Liver (tissue), 3 donors: Measurements from ENCODE around the gene IFNL2.

ENCODE experiments used
- FOXA1 ChIP-seq: IDR thresholded peaks from 2 replicates; pipeline ENCODE4 v1.6.1; 2016; ENCODE audit warnings: antibody characterized with exemption
- GABPA ChIP-seq, 2 donors: IDR thresholded peaks in 1 of 2; conservative IDR thresholded peaks in 1 of 2; 2 replicates each; pipeline ENCODE4 v1.6.1; 2016; ENCODE audit warnings: antibody characterized with exemption in 2 of 2, mild to moderate bottlenecking in 1 of 2, moderate library complexity in 1 of 2
- RAD21 ChIP-seq, 2 donors: IDR thresholded peaks; 2 replicates each; pipeline ENCODE4 v1.6.1; 2016; ENCODE audit warnings: antibody characterized with exemption in 2 of 2, mild to moderate bottlenecking in 2 of 2
- RXRA ChIP-seq, 2 donors: IDR thresholded peaks; 2 replicates each; pipeline ENCODE4 v1.6.1; 2017 to 2018; ENCODE audit warnings: antibody characterized with exemption in 2 of 2, mild to moderate bottlenecking in 1 of 2
- SP1 ChIP-seq: IDR thresholded peaks from 2 replicates; pipeline ENCODE4 v1.6.1; 2018; ENCODE audit warnings: antibody characterized with exemption, mild to moderate bottlenecking
- TF ChIP-seq, protein P1 (sequence below): fragments of 150-350 bp; IDR thresholded peaks from 2 replicates; pipeline ENCODE4 v1.5.1; 2017; ENCODE audit warnings: improper control_type of control experiment, low read depth, low read length; ENCODE audit not compliant: missing input control
- donor health status: healthy.
- donor health status: healthy.

DNA sequence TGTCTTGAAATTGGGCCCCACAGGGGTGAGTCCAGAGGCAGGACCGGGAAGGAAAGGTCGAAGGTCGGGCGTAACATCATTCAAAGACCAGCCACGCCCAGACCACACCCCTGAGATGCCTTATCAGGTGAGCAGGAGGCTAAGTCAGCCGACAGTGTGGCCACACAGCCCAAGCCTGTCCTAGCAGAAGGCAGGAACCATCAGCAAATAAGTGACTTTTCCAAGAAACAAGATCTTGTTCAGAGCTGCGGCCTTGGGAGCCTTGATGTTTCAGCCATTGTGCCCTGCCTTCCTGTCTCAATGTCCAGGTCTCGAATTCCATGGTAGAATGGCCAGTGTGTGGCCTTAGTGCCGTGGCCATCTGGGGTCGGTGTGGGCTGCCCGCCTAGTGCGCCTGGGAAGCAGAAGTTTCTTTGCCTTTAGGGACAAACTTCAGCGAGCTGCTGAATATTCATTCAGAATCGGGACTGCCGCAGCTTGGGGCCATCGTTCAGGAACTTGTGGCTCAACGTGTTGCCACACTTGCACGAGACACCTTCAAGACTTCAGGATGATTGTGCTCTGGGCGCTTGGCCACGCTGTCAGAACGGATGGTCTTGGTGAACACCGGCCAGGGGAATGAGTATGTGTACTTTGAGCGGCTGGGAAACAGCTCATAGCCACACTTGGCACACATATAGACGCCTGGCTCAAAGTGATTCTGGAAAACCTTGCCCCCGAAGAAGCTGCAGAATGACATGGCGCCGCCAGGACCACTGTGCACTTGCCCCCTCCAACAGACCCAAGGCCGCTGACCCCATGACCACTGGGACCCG is 13.5 kb upstream of the IFNL2 start:
- TF ChIP-seq, protein P1, sequence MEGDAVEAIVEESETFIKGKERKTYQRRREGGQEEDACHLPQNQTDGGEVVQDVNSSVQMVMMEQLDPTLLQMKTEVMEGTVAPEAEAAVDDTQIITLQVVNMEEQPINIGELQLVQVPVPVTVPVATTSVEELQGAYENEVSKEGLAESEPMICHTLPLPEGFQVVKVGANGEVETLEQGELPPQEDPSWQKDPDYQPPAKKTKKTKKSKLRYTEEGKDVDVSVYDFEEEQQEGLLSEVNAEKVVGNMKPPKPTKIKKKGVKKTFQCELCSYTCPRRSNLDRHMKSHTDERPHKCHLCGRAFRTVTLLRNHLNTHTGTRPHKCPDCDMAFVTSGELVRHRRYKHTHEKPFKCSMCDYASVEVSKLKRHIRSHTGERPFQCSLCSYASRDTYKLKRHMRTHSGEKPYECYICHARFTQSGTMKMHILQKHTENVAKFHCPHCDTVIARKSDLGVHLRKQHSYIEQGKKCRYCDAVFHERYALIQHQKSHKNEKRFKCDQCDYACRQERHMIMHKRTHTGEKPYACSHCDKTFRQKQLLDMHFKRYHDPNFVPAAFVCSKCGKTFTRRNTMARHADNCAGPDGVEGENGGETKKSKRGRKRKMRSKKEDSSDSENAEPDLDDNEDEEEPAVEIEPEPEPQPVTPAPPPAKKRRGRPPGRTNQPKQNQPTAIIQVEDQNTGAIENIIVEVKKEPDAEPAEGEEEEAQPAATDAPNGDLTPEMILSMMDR: no peak
- TF ChIP-seq GABPA (IDR thresholded peaks at IDR 0.05 in 1 of 2, conservative IDR thresholded peaks at IDR 0.05 in 1 of 2) (no peak), RXRA (IDR thresholded peaks at IDR 0.05) (no peak), SP1 (no peak), RAD21 (IDR thresholded peaks at IDR 0.05) (no peak), FOXA1 (no peak)
